Esophagus squamous epithelium (tissue), 4 donors: Measurements from ENCODE around the gene EIF3B.

Experiments used
- POLR2A ChIP-seq, 4 donors: fragments of 450-650 bp; IDR thresholded peaks; one replicate each; pipeline ENCODE4 v1.6.1; 2017; ENCODE audit warnings: antibody characterized with exemption in 4 of 4, mild to moderate bottlenecking in 4 of 4, moderate library complexity in 3 of 4
- TF ChIP-seq, protein P1 (sequence below), 6 experiments: fragments of 450-650 bp in 4 of 6; fragments of 200-600 bp in 2 of 6; sonication (generic) in 2 of 6; IDR thresholded peaks; one replicate each; pipeline ENCODE4 v1.5.1; 2016 to 2019; ENCODE audit warnings: antibody characterized with exemption in 6 of 6, mild to moderate bottlenecking in 4 of 6, moderate library complexity in 4 of 6

GRCh38 chr7:2359610-2360009 is 5.0 kb downstream of the EIF3B start:
- TF ChIP-seq, protein P1, sequence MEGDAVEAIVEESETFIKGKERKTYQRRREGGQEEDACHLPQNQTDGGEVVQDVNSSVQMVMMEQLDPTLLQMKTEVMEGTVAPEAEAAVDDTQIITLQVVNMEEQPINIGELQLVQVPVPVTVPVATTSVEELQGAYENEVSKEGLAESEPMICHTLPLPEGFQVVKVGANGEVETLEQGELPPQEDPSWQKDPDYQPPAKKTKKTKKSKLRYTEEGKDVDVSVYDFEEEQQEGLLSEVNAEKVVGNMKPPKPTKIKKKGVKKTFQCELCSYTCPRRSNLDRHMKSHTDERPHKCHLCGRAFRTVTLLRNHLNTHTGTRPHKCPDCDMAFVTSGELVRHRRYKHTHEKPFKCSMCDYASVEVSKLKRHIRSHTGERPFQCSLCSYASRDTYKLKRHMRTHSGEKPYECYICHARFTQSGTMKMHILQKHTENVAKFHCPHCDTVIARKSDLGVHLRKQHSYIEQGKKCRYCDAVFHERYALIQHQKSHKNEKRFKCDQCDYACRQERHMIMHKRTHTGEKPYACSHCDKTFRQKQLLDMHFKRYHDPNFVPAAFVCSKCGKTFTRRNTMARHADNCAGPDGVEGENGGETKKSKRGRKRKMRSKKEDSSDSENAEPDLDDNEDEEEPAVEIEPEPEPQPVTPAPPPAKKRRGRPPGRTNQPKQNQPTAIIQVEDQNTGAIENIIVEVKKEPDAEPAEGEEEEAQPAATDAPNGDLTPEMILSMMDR (IDR thresholded peaks at IDR 0.05), result no peak
- TF ChIP-seq POLR2A (IDR thresholded peaks at IDR 0.05), result no peak
